ENCODE measurements around the gene FUT6.

DNA sequence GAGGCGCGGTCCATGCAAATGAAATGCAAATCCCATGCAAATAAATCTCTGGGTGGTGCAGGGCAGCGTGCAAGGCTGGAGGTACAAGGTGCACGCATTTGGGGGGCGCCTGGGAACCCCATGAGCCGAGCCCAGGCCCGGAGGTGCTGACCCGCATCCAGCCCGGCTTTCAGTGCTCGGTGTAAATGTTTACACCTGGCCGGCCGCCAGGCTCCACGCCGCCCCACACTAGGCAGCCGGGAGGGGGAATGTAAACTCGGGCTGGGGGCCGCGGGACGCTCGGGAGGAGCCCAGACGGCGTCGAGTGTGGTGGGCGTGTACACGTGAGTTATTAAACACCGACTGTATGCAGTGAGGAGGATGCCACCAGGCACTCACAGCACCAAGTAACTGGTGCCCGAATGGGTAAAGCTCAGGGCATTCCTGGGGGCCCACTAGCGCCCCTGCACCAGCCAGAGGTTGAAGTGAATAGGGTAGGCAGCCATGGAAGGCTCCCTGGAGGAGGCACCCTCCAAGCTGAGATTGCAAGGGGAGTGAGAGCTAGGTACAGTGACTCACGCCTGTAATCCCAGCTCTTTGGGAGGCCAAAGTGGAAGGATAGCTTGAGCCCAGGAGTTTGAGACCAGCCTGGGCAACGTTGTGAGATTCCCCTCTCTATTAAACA is 17.2 kb downstream of the FUT6 start:
- TF ChIP-seq, protein P1, sequence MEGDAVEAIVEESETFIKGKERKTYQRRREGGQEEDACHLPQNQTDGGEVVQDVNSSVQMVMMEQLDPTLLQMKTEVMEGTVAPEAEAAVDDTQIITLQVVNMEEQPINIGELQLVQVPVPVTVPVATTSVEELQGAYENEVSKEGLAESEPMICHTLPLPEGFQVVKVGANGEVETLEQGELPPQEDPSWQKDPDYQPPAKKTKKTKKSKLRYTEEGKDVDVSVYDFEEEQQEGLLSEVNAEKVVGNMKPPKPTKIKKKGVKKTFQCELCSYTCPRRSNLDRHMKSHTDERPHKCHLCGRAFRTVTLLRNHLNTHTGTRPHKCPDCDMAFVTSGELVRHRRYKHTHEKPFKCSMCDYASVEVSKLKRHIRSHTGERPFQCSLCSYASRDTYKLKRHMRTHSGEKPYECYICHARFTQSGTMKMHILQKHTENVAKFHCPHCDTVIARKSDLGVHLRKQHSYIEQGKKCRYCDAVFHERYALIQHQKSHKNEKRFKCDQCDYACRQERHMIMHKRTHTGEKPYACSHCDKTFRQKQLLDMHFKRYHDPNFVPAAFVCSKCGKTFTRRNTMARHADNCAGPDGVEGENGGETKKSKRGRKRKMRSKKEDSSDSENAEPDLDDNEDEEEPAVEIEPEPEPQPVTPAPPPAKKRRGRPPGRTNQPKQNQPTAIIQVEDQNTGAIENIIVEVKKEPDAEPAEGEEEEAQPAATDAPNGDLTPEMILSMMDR (IDR thresholded peaks at IDR 0.05), result no peak
- TF ChIP-seq EZH2 (IDR thresholded peaks at IDR 0.05), result no peak
